22Rv1 (cell line): ENCODE data around the gene SLC25A10.

Experiments
- CTCF ChIP-seq: fragments of 450-650 bp; IDR thresholded peaks from 2 replicates; pipeline ENCODE4 v1.5.1; 2017; ENCODE audit warnings: mild to moderate bottlenecking
- ZFX ChIP-seq: fragments of 450-650 bp; IDR thresholded peaks from 2 replicates; pipeline ENCODE4 v1.6.1; 2017; ENCODE audit warnings: antibody characterized with exemption, borderline replicate concordance

GRCh38 chr17:81683584-81684441, 28.3 kb upstream of the SLC25A10 start, which contains the start of the genes ARL16 and HGS:
- TF ChIP-seq CTCF: no peak
- TF ChIP-seq ZFX: no peak
